Thyroid gland (tissue), 4 donors: ENCODE results near the gene MGP. TPM values are rescaled to one million over a fixed set of nuclear protein-coding genes. Genes with fewer than 3 reads are reported as not detected.

Experiments
- DNase-seq, 2 donors: peaks; one replicate each; pipeline ENCODE4 v3.0.0-alpha.2; 2019
- H3K27ac ChIP-seq, 3 donors: fragments of 200-600 bp; sonication (generic); 1 replicate in 2 of 3; 2 replicates in 1 of 3; pipeline ENCODE4 v1.5.1; 2016 to 2019; ENCODE audit warnings: mild to moderate bottlenecking in 1 of 3, moderate library complexity in 1 of 3
- H3K27me3 ChIP-seq: fragments of 200-600 bp; sonication (generic); one replicate; pipeline ENCODE4 v1.5.1; 2019
- H3K36me3 ChIP-seq, 2 donors: fragments of 200-600 bp; sonication (generic); one replicate each; pipeline ENCODE4 v1.5.1; 2016 to 2019
- H3K4me1 ChIP-seq, 2 donors: fragments of 200-600 bp; sonication (generic); one replicate each; pipeline ENCODE4 v1.5.1; 2017 to 2019
- H3K4me3 ChIP-seq, 3 donors: fragments of 200-600 bp; sonication (generic); replicated peaks in 1 of 3; 1 replicate in 2 of 3; 2 replicates in 1 of 3; pipeline ENCODE4 v1.5.1; 2016; ENCODE audit warnings: mild to moderate bottlenecking in 1 of 3
- H3K9me3 ChIP-seq: fragments of 200-600 bp; sonication (generic); one replicate; pipeline ENCODE4 v1.5.1; 2017
- CTCF ChIP-seq, 6 experiments: fragments of 200-600 bp in 3 of 6; fragments of 450-650 bp in 3 of 6; sonication (generic) in 3 of 6; IDR thresholded peaks; one replicate each; pipeline ENCODE4 v1.5.1; 2016 to 2019; ENCODE audit warnings: antibody characterized with exemption in 6 of 6, mild to moderate bottlenecking in 2 of 6, inconsistent platforms in 1 of 6, moderate library complexity in 1 of 6
- POLR2A ChIP-seq, 2 donors: fragments of 450-650 bp; IDR thresholded peaks; one replicate each; pipeline ENCODE4 v1.6.1; 2017; ENCODE audit warnings: antibody characterized with exemption in 2 of 2, mild to moderate bottlenecking in 2 of 2, moderate library complexity in 1 of 2
- WGBS, 2 donors: methylation state at CpG; one replicate each; pipeline ENCODE4 v1.1.5; 2017; 5-methylcytosine and 5-hydroxymethylcytosine counted together
- intact Hi-C: fragments of 100-400 bp; cut with DNase I; formaldehyde crosslinking; loops from one replicate; pipeline ENCODE4 v1.15.1; 2023
- total RNA-seq, 4 donors: library from RNA; depleted of rRNA; stranded (reverse); fragments of >200 nt; gene quantifications; one replicate each; pipeline ENCODE4 v1.2.3, GENCODE V29; 2016

Gene MGP
- 1,000 to 10,000 TPM in 1 of 4 donors, 100 to 1,000 TPM in 3; 319 to 1,014 (median 397) TPM for total RNA-seq

GRCh38 chr12:14885718-14886221, at the start of gene MGP:
TSS of gene MGP (minus strand) at chr12:14885854. CDS start at chr12:14885791, 63 bp downstream.
- no peaks in the 10 kb centered on the region for H3K27me3 ChIP-seq
- H3K4me3 ChIP-seq, result peak within 1 kb of the TSS in 2 of 3 donors; percentile 12 to 30
- H3K4me1 ChIP-seq, result peaks cover 14 to 16% of the 10 kb centered on the region in 2 donors
- peaks cover 0 to 7% of the 10 kb centered on the region in 2 donors for H3K36me3 ChIP-seq
- no peaks in the 10 kb centered on the region for H3K9me3 ChIP-seq
- H3K27ac ChIP-seq, result peak within 1 kb of the TSS; percentile 75 to 88 (median 75)
- WGBS, 2 donors, result 18 to 23% methylated on average over 6 of the region's 6 CpGs
- peak in 1 of 2 donors; percentile 52 for TF ChIP-seq POLR2A (IDR thresholded peaks at IDR 0.05)
- TF ChIP-seq CTCF (IDR thresholded peaks at IDR 0.05), result no peak
- DNase-seq, result peak; percentile 36 to 41
- intact Hi-C loops, result no loop called here

- H3K9me3 ChIP-seq, result no peaks in the 10 kb centered on the region
- no peaks in the 10 kb centered on the region for H3K27me3 ChIP-seq
- TF ChIP-seq CTCF (IDR thresholded peaks at IDR 0.05) (no peak), POLR2A (IDR thresholded peaks at IDR 0.05) (no peak)
- 77 to 81% methylated on average over 4 of the region's 4 CpGs for WGBS, 2 donors
- no peaks in the 10 kb centered on the region for H3K36me3 ChIP-seq
- DNase-seq, result no peak
- intact Hi-C loops, result loop anchor here (10.0 kb wide), 1 partner anchor 60 kb away; no protein-coding TSS in a partner anchor
- H3K27ac ChIP-seq, result peak overlapping the region in 1 of 3 donors; percentile 37
- no peak overlapping the region for H3K4me3 ChIP-seq
- H3K4me1 ChIP-seq, result peaks cover 8 to 16% of the 10 kb centered on the region in 2 donors
Measured at GRCh38 chr12:14935031-14935430, 49.4 kb upstream of the MGP start.

GRCh38 chr12:14934511-14934910, 48.9 kb upstream of the MGP start:
- Histone ChIP-seq H3K27me3 (no peaks in the 10 kb centered on the region), H3K4me3 (no peak overlapping the region), H3K4me1 (peaks cover 13 to 21% of the 10 kb centered on the region in 2 donors), H3K36me3 (no peaks in the 10 kb centered on the region), H3K9me3 (no peaks in the 10 kb centered on the region), H3K27ac (no peak overlapping the region)
- no peak for TF ChIP-seq CTCF (IDR thresholded peaks at IDR 0.05)
- no peak for TF ChIP-seq POLR2A (IDR thresholded peaks at IDR 0.05)
- no peak for DNase-seq
- WGBS, 2 donors, result 99 to 100% methylated on average over 2 of the region's 2 CpGs
- intact Hi-C loops, result loop anchor here (10.0 kb wide), 1 partner anchor 60 kb away; no protein-coding TSS in a partner anchor

GRCh38 chr12:14931791-14932560, 46.3 kb upstream of the MGP start:
- H3K4me1 ChIP-seq, result peaks cover 20 to 27% of the 10 kb centered on the region in 2 donors
- no peak for TF ChIP-seq CTCF (IDR thresholded peaks at IDR 0.05)
- no peak for TF ChIP-seq POLR2A (IDR thresholded peaks at IDR 0.05)
- H3K27ac ChIP-seq, result no peak overlapping the region
- H3K27me3 ChIP-seq, result no peaks in the 10 kb centered on the region
- H3K9me3 ChIP-seq, result no peaks in the 10 kb centered on the region
- DNase-seq, result no peak
- H3K4me3 ChIP-seq, result no peak overlapping the region
- WGBS, 2 donors, result 95 to 98% methylated on average over 7 of the region's 7 CpGs
- no peaks in the 10 kb centered on the region for H3K36me3 ChIP-seq
- intact Hi-C loops, result loop anchor here (10.0 kb wide), 1 partner anchor 63 kb away; no protein-coding TSS in a partner anchor

GRCh38 chr12:14931359-14931758, 45.7 kb upstream of the MGP start:
- Histone ChIP-seq H3K36me3 (no peaks in the 10 kb centered on the region), H3K4me1 (peaks cover 20 to 27% of the 10 kb centered on the region in 2 donors), H3K27ac (peak overlapping the region in 1 of 3 donors; percentile 18), H3K9me3 (no peaks in the 10 kb centered on the region), H3K4me3 (no peak overlapping the region), H3K27me3 (no peaks in the 10 kb centered on the region)
- 84 to 86% methylated on average over 4 of the region's 4 CpGs for WGBS, 2 donors
- intact Hi-C loops, result loop anchor here (10.0 kb wide), 1 partner anchor 63 kb away; no protein-coding TSS in a partner anchor
- no peak for DNase-seq
- TF ChIP-seq POLR2A (IDR thresholded peaks at IDR 0.05), result no peak
- TF ChIP-seq CTCF (IDR thresholded peaks at IDR 0.05), result no peak
